Testis (tissue), 2 donors: ENCODE results near the gene CDH4.

Experiments
- CTCF ChIP-seq, 3 experiments: fragments of 450-650 bp in 2 of 3; fragments of 200-600 bp in 1 of 3; sonication (generic) in 1 of 3; IDR thresholded peaks; one replicate each; pipeline ENCODE4 v1.5.1; 2016 to 2019; ENCODE audit warnings: antibody characterized with exemption in 3 of 3, mild to moderate bottlenecking in 2 of 3, moderate library complexity in 1 of 3
- POLR2A ChIP-seq: fragments of 450-650 bp; IDR thresholded peaks from one replicate; pipeline ENCODE4 v1.6.1; 2017; ENCODE audit warnings: antibody characterized with exemption, mild to moderate bottlenecking, moderate library complexity

DNA sequence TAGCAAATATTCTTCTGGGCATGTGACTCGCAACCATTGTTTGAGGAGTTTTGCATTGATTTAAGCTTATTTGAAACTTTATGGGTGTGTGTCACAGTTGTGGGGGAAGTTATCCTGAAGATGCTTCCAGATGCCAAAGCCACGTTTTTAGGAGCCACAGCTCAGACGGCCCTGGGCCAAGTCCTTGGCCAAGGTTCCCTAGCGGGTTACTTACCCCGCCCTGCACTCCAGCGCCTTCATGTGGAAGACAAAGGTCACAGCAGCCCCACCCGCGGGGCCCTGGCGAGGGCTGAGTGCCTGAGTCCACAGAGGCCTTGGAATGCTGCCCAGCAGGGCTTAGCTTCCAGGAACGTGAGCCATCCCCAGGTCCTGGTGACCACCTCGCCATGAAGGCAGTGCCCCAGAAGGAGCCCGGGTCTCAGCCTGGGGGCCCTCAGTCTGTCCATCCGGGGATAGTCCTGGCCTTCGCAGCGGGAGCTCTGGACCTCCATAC, 308.3 kb downstream of the CDH4 start:
- no peak for TF ChIP-seq CTCF (IDR thresholded peaks at IDR 0.05)
- TF ChIP-seq POLR2A: no peak
